SW 1271 (cell line): ENCODE data around the gene ANKRD36C.
"Not testable (repeated sequence)": the region's sequence is repeated elsewhere in the genome, so short reads cannot be mapped to it uniquely, and the experiment has no call there.

Source experiments
- DNase-seq, 2 experiments: peaks; one replicate each; lab custom pipeline; 2025; lab: John Stamatoyannopoulos, UW

ANKRD36C gene

GRCh38 chr2:96006248-96006647, 14.6 kb upstream of the ANKRD36C start:
- not testable (repeated sequence) for DNase-seq

- DNase-seq: not testable (repeated sequence)
Observed at GRCh38 chr2:95992520-95993272, 1.1 kb upstream of the ANKRD36C start.

- not testable (repeated sequence) for DNase-seq
Observed at GRCh38 chr2:95992102-95992501, 478 bp upstream of the ANKRD36C start.

- DNase-seq: not testable (repeated sequence)
Observed at GRCh38 chr2:95990884-95991283, 740 bp downstream of the ANKRD36C start.

GRCh38 chr2:95951662-95952061, 40.0 kb downstream of the ANKRD36C start:
- DNase-seq: not testable (repeated sequence)

- DNase-seq: not testable (repeated sequence)
Observed at GRCh38 chr2:95948039-95948438, 43.6 kb downstream of the ANKRD36C start.

GRCh38 chr2:95939947-95940346, 51.7 kb downstream of the ANKRD36C start:
- DNase-seq: not testable (repeated sequence)

- not testable (repeated sequence) for DNase-seq
Observed at GRCh38 chr2:95930740-95931139, 60.9 kb downstream of the ANKRD36C start.

- DNase-seq: not testable (repeated sequence)
Observed at GRCh38 chr2:95917007-95917406, 74.6 kb downstream of the ANKRD36C start.

- DNase-seq: not testable (repeated sequence)
Observed at GRCh38 chr2:95915131-95915530, 76.5 kb downstream of the ANKRD36C start.

- DNase-seq: not testable (repeated sequence)
Observed at GRCh38 chr2:95911431-95911830, 80.2 kb downstream of the ANKRD36C start.

- DNase-seq: not testable (repeated sequence)
Observed at GRCh38 chr2:95894443-95894842, 97.2 kb downstream of the ANKRD36C start.

- not testable (repeated sequence) for DNase-seq
Observed at GRCh38 chr2:95867929-95868328, 123.7 kb downstream of the ANKRD36C start.

- not testable (repeated sequence) for DNase-seq
Observed at GRCh38 chr2:95867047-95867677, 124.5 kb downstream of the ANKRD36C start.

GRCh38 chr2:95862121-95862520, 129.5 kb downstream of the ANKRD36C start:
- not testable (repeated sequence) for DNase-seq

- DNase-seq: no peak
Observed at GRCh38 chr2:95836151-95836550, 155.5 kb downstream of the ANKRD36C start.

- DNase-seq: not testable (repeated sequence)
Observed at GRCh38 chr2:95834077-95835013, 157.3 kb downstream of the ANKRD36C start.

- not testable (repeated sequence) for DNase-seq
Observed at GRCh38 chr2:95824218-95824617, 167.4 kb downstream of the ANKRD36C start.

- DNase-seq: not testable (repeated sequence)
Observed at GRCh38 chr2:95817521-95817920, 174.1 kb downstream of the ANKRD36C start.

GRCh38 chr2:95813311-95813710, 178.3 kb downstream of the ANKRD36C start:
- DNase-seq: not testable (repeated sequence)

GRCh38 chr2:95799892-95800291, 191.7 kb downstream of the ANKRD36C start:
- no peak for DNase-seq
